MCF 10A (cell line): ENCODE data around the gene GPSM3. TPM values are rescaled to one million over a fixed set of nuclear protein-coding genes. Genes with fewer than 3 reads are reported as not detected.
A peak's percentile ranks its signal among the peaks of the same experiment; 100 is the strongest.

Experiments used
- BruUV-seq: library from RNA; stranded (reverse); fragments of 400-500 nt; replicated peaks from 2 replicates; lab custom pipeline; 2021; lab: Mats Ljungman, UMichigan
- CTCF ChIA-PET: fragments of 300-600 bp; sonication (Branson Sonifier 250); formaldehyde crosslinking; extraction: SDS; loops from one replicate; lab custom pipeline; 2021; ENCODE audit warnings: antibody characterized with exemption, inconsistent platforms; lab: Yijun Ruan, JAX
- POLR2A ChIA-PET: fragments of 300-600, 350-650 bp; sonication (Branson Sonifier 250); formaldehyde crosslinking; extraction: SDS; loops from one replicate; lab custom pipeline; 2020; ENCODE audit warnings: antibody characterized with exemption, inconsistent platforms; lab: Yijun Ruan, JAX
- DNase-seq: peaks from one replicate; pipeline ENCODE4 v3.0.0-alpha.2; 2018; ENCODE audit not compliant: unreplicated experiment
- H3K27ac Mint-ChIP-seq: one replicate; pipeline ENCODE4 v1.8.0; 2022; ENCODE audit warnings: mild to moderate bottlenecking, low read depth, mixed read lengths; ENCODE audit not compliant: unreplicated experiment
- H3K27me3 Mint-ChIP-seq: one replicate; pipeline ENCODE4 v1.8.0; 2022; ENCODE audit warnings: mixed read lengths; ENCODE audit not compliant: insufficient read depth, unreplicated experiment
- H3K36me3 Mint-ChIP-seq: one replicate; pipeline ENCODE4 v1.8.0; 2022; ENCODE audit warnings: mild to moderate bottlenecking, moderate library complexity, mixed read lengths; ENCODE audit not compliant: insufficient read depth, unreplicated experiment
- H3K4me1 Mint-ChIP-seq: one replicate; pipeline ENCODE4 v1.8.0; 2022; ENCODE audit warnings: mixed read lengths; ENCODE audit not compliant: insufficient read depth, unreplicated experiment
- H3K4me3 Mint-ChIP-seq: one replicate; pipeline ENCODE4 v1.8.0; 2022; ENCODE audit warnings: mild to moderate bottlenecking, moderate library complexity, mixed read lengths; ENCODE audit not compliant: unreplicated experiment
- H3K9me3 Mint-ChIP-seq: one replicate; pipeline ENCODE4 v1.8.0; 2022; ENCODE audit warnings: mixed read lengths; ENCODE audit not compliant: unreplicated experiment
- CTCF ChIP-seq: fragments of 200-600 bp; IDR thresholded peaks from one replicate; pipeline ENCODE4 v1.8.0; 2022; ENCODE audit warnings: antibody characterized with exemption, mild to moderate bottlenecking; ENCODE audit not compliant: unreplicated experiment
- intact Hi-C: fragments of 100-400 bp; cut with micrococcal nuclease; formaldehyde crosslinking; loops from 2 replicates; pipeline ENCODE4 v1.14.1; 2022
- total RNA-seq: library from RNA; stranded (reverse); gene quantifications from 2 replicates; pipeline ENCODE4 v1.2.3, GENCODE V29; 2022

GPSM3 gene
- total RNA-seq, 1 experiment from 2014 or later, result 0.84 TPM

GRCh38 chr6:32195902-32196681 lies 3.6 kb upstream of the GPSM3 start:
- DNase-seq, result peak; percentile 41
- ChIA-PET POLR2A (interaction anchor here (0.5 to 5.9 kb wide), 38 partner anchors 8 to 1235 kb away, joined by 3 to 112 read pairs (median 4); partner anchors contain the start of genes AGPAT1, ATF6B, BAG6 and BRD2), CTCF (interaction anchor here (0.6 to 1.3 kb wide), 10 partner anchors 17 to 834 kb away, joined by 3 to 5 read pairs (median 4); partner anchors contain the start of genes AGPAT1, PSMB9 and TAP1)
- H3K27me3 Mint-ChIP-seq, result no peaks in the 10 kb centered on the region
- no peak for TF ChIP-seq CTCF
- peak overlapping the region; percentile 93 for H3K4me3 Mint-ChIP-seq
- H3K9me3 Mint-ChIP-seq, result no peaks in the 10 kb centered on the region
- H3K4me1 Mint-ChIP-seq, result peaks cover 12% of the 10 kb centered on the region
- peak overlapping the region; percentile 98 for H3K27ac Mint-ChIP-seq
- TSS peak; percentile 91 for BruUV-seq
- H3K36me3 Mint-ChIP-seq, result no peaks in the 10 kb centered on the region
- intact Hi-C loops, result loop anchor here (1.0 kb wide), 2 partner anchors 18 to 77 kb away; partner anchors contain the start of gene RNF5

- no peaks in the 10 kb centered on the region for H3K9me3 Mint-ChIP-seq
- BruUV-seq, result no TSS peak
- H3K27me3 Mint-ChIP-seq, result no peaks in the 10 kb centered on the region
- TF ChIP-seq CTCF, result no peak
- CTCF ChIA-PET, result interaction anchor here (0.6 to 1.3 kb wide), 10 partner anchors 16 to 834 kb away, joined by 3 to 5 read pairs (median 4); partner anchors contain the start of genes AGPAT1, PSMB9 and TAP1
- no peaks in the 10 kb centered on the region for H3K36me3 Mint-ChIP-seq
- POLR2A ChIA-PET, result interaction anchor here (0.5 to 5.9 kb wide), 38 partner anchors 8 to 1235 kb away, joined by 3 to 112 read pairs (median 4); partner anchors contain the start of genes AGPAT1, ATF6B, BAG6 and BRD2
- intact Hi-C loops, result loop anchor here (1.0 kb wide), 2 partner anchors 17 to 76 kb away; partner anchors contain the start of gene RNF5
- H3K27ac Mint-ChIP-seq, result peak overlapping the region; percentile 98
- peak; percentile 99 for DNase-seq
- H3K4me3 Mint-ChIP-seq, result peak overlapping the region; percentile 93
- peaks cover 12% of the 10 kb centered on the region for H3K4me1 Mint-ChIP-seq
Measured at GRCh38 chr6:32195652-32195901, 3.1 kb upstream of the GPSM3 start.

GRCh38 chr6:32194825-32195651 lies 2.6 kb upstream of the GPSM3 start:
- peak; percentile 58 for DNase-seq
- ChIA-PET CTCF (interaction anchor here (0.6 to 1.3 kb wide), 7 partner anchors 16 to 659 kb away, joined by 3 to 5 read pairs (median 4); partner anchors contain the start of genes AGPAT1, ATF6B, PSMB9 and TAP1), POLR2A (interaction anchor here (0.5 to 5.9 kb wide), 38 partner anchors 8 to 1234 kb away, joined by 3 to 112 read pairs (median 4); partner anchors contain the start of genes AGPAT1, ATF6B, BAG6 and BRD2)
- Mint-ChIP-seq H3K36me3 (no peaks in the 10 kb centered on the region), H3K4me3 (peak overlapping the region; percentile 93), H3K4me1 (peaks cover 12% of the 10 kb centered on the region), H3K27me3 (no peaks in the 10 kb centered on the region), H3K27ac (peak overlapping the region; percentile 98), H3K9me3 (no peaks in the 10 kb centered on the region)
- intact Hi-C loops, result loop anchor here (1.0 kb wide), 2 partner anchors 17 to 76 kb away; partner anchors contain the start of gene RNF5
- TSS peak; percentile 93 for BruUV-seq
- TF ChIP-seq CTCF, result peak; percentile 43
